CD4-positive, alpha-beta T cell treated with Interleukin-6 at 100 ng/mL for 8 hours (primary cell): Measurements from ENCODE around the gene ELL.
A peak's percentile ranks its signal among the peaks of the same experiment; 100 is the strongest.

ENCODE experiments used
- DNase-seq: peaks from one replicate; pipeline ENCODE4 v3.0.0-alpha.2; 2020; ENCODE audit warnings: mixed read lengths, low spot score

The ELL gene

GRCh38 chr19:18469069-18469846 lies 52.6 kb downstream of the ELL start:
- peak; percentile 54 for DNase-seq

- no peak for DNase-seq
Measured at GRCh38 chr19:18468517-18468916, 53.4 kb downstream of the ELL start.

GRCh38 chr19:18467978-18468377 lies 53.9 kb downstream of the ELL start:
- no peak for DNase-seq

GRCh38 chr19:18466354-18466753 lies 55.5 kb downstream of the ELL start:
- no peak for DNase-seq

- DNase-seq: no peak
Measured at GRCh38 chr19:18465964-18466339, 55.9 kb downstream of the ELL start.

DNA sequence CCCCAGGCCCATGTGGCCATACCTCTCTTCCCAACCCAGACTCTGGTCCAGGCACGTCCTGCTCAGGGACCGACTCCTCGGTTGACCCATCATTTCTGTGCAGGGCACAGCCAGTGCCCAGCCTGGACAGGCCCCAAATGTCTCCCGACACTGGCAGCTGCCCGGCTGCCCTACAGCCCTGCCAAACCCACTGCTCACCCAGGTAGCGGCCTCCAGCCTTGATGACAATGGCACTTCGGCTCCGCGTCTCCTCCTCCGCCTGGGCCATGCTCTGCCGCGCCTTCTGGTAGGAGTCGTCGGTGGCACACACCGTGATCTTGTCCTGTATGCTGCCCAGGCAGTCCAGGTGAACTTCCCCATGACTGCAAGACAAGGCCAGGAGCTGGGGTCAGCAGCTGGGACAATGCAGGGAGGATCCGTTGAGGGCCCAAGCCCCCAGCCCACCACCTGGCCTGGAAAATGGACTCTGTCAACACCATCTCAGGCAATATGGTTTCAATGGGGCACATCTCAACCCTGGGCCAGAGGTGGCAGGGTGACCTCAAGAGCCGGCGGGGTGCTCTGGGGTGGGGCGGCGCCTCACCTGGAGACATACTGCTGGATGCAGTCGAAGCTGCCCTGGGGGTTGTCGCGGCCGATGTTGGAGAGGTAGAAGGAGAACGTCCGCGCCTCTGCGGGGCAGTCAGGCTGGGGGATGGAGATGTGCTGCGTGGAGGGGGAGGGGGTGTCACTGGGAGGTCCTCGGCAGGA lies 56.5 kb downstream of the ELL start:
- no peak for DNase-seq

DNA sequence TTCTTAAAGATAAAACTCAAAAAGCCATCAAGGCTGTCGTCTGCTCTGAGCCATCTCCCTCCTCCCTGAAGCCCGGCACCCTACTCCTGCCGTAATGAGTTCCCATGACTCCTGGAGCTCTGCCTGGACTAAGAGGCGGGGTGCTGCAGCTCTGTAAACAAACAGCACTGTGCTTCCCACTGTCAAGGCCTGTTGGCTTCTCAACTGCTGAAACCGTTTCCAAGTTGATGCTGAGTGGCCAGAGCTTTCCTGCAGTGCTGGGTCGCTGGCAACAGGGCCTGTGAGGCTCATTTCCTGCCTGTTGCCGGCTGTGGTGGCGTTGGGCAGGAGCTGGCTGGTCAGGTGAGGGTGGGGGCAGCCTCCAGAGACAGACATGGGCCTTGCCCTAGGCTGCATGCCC lies 57.2 kb downstream of the ELL start:
- no peak for DNase-seq

GRCh38 chr19:18461471-18461870 lies 60.4 kb downstream of the ELL start:
- no peak for DNase-seq

DNA sequence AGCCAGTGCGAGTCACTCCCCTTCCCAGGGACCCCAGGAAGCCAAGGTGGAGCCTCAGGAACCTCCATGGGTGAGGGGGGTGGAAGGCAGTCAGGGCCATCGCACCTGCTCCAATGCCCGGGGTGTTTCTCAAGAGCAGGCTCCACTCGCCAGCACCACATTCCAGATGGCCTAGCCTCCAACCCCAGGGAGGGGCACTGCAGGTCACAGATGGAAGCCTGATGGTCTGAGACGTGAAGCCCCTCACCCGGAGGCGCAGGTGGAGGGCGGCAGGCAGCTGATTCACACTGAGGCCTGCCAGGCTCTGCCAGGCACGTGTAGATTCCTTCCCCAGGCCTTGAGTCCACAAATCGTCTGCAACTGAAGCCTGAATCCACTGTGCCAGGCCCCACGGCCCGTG lies 61.0 kb downstream of the ELL start:
- no peak for DNase-seq

DNA sequence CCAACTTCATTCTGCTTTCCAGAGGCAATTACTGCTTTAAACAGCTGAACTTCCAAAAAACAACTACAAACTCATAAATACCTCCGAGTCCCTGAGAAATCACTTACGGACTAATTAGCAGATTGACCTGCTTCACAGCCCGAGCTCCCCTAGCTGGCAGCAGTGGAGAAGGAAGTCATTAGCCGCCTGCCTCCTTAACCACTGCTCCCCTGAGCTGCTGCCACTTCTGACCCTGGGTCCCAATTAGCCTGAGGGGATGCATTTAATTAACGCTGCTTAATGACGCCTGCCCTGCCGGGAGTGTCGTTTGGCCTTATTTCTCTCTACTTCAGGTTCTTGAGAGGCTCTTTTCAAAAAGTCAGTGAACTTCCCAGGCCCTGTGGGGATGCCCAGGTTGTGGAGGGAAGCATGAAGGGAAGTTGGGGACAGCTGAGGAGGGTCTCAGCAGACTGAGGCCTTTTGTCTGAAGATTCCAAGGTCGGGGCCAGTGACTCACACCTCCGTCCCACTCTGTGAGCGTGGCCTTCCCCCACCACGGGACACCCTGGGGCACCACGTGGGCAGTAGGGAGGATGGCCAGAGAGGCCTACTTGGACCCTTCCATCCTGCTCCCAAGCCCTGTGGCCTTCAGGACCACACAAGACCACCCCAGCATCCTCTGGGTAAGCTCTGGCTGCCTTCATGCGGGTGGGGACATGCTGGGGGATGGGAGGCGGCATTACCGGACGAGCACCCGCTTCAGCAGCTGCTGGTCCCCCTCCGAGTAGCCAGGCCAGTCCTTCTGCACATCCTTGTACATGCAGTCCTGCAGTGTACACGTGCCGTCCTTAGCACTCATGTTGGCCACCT lies 64.2 kb downstream of the ELL start:
- DNase-seq: no peak

DNA sequence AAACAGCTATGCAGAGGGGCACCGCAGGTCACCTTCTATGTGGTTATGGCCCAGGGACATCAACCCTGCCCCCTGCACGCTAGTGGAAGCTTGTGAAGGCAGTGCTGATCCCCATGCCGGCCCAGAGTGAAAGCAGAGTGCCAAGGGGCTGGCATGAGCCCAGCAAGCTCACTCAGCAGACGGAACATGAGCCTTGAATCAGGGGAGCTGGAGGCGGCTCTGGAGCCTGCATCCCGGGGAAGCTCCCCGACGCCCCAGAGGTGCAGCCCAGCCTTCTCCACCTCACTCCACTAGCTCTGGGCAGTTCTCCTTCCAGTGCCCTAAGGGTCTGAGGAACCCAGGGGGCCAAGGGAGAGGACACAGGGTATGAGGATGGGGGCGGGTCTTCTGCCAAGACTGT lies 64.9 kb downstream of the ELL start:
- no peak for DNase-seq

DNA sequence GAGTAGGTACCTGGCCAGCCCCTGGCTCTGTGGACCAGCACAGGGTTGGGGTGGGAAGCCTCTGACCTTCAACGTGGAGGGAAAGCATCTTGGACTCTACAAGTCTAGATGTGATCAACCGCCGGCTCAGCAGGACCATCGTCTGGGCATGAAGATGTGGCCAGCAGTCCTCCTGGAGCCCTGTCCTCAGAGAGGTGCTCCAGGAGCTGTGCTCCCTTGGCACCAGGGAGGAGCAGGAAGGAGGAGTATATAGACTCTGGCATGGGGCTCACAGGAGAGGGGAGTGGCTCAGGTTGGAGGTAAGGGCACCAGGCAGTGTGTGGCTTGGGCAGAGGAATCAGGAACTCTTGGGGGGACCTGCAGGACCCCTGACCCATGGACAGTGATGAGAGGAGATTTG lies 65.6 kb downstream of the ELL start:
- DNase-seq: no peak

DNA sequence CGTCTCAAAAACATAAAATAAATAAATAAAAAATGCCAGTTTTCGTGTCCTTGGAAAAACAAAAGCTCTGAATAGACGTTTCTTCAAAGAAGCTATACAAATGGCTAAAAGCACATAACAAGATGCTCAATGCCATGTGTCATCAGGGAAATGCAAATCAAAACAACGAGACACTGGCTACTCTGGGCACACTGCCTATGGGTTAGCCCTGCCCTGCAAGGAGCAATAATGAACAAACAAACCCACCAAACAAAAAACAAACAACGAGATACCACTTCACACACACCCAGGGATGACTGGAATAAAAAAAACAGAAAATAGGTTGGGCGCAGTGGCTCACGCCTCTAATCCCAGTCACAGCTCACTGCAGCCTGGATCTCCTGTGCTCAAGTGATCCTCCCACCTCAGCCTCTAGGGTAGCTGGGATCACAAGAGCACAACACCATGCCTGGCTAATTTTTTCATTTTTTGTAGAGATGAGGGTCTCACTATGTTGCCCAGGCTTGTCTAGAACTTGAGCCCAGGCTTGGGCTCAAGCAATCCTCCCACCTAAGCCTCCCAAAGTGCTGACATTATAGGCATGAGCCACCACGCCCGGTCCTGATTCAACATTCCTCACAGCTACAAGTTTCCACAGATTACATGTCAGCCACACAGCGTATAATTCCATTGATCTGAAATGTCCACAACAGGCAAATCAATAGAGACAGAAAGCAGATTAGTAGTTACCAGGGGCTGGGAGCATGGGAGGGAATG lies 68.4 kb downstream of the ELL start:
- DNase-seq: no peak

DNA sequence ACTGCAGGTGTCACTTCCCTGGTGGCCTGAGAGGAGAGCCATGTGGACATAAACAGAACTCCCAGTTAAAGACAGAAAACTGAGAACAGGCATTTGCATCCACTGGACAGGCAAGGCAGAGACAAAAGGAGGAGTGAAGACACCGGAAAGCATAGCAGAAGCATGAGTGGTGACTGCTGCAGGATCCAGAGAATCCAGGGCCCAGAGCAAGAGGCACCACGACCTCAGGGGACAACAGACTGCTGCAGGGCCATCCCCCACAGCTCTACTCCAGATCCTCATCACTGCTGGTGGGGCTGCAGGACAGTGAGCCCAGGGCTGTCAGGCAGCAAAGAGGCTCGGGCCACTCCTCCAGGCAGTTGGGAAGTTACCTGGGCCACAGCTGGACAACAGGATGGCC lies 69.5 kb downstream of the ELL start:
- no peak for DNase-seq

DNA sequence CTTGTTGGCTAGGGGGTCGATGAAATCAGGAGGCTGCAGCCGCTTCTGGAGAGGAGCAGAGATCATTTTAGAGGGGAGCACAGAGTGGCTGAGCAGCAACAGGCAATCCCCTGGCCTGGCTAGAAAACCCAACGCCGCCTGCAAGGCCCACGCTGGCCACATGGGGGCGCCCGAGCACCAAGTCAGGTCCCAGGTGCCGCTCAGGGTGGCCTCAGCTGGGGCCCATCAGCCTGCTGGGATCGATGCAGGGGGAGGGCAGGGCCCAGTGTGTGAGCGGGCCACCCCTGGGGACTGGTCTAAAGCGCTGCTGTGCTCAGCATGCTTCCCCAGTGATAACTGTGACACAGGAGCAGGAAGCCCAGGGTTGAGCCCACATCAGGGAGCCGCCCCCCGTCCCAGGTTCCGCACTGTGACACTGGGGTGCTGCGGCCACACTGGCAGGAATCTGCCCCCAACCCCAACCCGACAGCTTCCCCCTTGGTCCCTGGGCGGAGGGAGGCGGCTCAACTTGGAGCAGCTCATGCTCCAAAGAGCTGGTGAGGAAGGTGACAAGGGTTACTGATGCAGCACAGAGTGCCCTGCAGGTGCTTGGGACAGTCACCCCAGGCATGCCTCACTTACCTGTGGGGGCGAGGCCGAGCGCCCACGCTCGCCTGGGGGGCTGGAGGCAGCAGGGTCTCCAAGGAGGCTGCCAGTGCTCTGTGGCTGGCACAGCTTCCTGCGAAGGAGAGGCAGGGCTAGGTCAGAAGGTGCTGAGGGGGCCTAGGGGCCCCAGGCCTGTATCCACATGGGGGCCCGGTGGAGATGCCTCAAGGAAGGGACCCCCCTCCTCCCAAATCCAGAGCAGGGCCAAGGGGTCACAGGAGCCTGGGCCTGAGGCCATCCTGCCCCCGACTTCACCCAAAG lies 70.7 kb downstream of the ELL start:
- DNase-seq: peak; percentile 82

GRCh38 chr19:18450021-18450930 lies 71.6 kb downstream of the ELL start:
- no peak for DNase-seq

DNA sequence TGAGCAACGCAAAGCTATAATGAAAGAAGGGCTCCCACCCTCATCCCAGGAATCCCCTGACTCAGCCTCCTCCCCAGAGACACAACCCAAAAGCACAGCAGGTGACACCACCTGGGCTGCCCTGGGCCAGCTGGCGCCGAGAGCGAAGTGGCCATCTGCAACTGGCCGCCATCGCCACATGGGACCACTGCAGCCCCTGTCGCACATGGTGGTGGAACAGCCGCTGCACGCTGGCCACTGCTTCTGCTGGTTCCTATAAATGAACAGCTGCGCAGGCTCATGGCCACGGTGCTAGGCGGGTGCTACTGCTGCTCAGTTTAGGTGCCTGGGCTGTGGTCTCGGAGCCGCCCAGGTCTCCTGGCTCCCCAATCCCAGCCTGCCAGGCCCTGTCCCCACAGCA lies 72.3 kb downstream of the ELL start:
- DNase-seq: no peak

DNA sequence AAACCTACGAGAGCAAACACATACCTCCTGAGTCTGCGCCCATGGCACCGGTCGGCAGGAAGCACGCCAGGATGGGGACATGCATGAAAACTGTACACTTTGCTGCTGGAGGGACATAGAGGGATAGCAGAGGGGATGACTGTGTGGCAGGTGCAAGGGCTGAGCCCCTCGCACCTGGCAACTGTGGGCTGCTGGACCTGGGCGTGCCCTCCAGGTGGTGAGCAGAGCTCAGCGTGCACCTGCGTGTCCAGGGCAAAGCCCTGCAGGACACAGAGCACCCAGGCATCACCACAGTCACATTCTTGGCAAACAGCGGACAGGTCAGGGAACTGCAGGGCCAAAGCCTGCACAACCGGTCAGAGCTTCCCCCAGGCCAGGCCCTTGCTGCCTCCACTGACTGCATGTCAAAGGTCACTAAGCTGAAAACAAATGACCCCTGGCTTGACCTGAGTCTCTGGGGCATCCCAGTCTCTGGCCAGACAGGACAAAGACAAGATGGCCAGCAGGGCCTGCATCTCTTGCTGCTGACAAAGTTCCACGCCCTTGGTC lies 75.0 kb downstream of the ELL start:
- no peak for DNase-seq

DNA sequence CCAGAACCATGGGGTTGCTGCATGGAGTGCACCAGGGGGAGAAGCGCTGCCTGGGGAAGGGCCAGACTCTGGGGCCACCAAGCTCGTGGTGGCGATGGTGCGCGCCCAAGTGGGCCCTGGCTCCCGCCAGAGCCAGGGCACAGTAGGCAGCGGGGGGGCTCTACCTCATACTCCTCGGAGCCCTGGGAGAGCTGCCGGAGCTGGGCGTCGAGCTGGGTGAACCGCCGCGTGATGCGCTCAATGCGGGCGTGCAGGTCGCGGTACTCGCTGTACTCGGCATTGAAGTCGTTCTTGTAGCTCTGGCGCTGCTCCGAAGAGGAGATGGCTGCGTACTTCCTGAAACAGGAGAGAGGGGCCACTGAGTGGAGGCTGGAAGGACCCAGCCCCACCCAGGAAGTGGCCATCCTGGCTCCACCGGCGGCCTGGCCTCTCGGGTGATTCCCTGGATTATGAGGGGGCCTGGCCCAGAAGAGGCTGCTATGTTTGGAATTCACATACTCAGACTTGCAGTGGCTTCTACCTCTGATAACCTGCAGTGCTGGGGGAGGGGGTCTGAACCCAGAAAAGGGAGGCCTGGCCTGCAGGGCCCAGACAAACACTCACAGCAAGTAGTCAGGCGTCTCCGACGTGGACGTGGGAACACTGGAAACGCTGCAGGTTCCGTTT lies 75.6 kb downstream of the ELL start:
- DNase-seq: no peak
